22Rv1 (cell line): ENCODE data around the gene PCDHGC4.

Source experiments
- CTCF ChIP-seq: fragments of 450-650 bp; IDR thresholded peaks from 2 replicates; pipeline ENCODE4 v1.5.1; 2017; ENCODE audit warnings: mild to moderate bottlenecking
- ZFX ChIP-seq: fragments of 450-650 bp; IDR thresholded peaks from 2 replicates; pipeline ENCODE4 v1.6.1; 2017; ENCODE audit warnings: antibody characterized with exemption, borderline replicate concordance

DNA sequence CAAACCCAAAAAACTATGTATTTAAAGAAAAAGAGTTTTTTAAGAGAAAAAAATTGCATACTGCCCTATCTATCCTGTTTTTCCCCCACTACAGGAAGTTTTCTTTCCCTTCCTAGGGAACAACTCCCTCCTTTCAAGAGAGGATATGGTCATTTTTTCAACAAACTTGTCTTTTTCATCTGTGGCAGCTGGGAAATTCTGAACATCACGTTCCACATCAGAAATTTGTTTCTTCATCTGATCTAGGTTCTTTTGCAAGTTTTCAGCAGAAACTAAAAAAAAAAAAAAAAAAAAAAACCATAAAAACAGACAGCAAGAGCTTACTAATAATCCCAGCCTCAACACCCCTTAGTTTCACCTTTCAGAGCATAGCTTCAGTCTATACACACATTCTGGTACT lies 42.6 kb downstream of the PCDHGC4 start:
- TF ChIP-seq CTCF (no peak), ZFX (no peak)
